ENCODE measurements around the gene NME7.

The NME7 gene

GRCh38 chr1:169102567-169102966 is 265.0 kb downstream of the NME7 start:
- H3K9me3 ChIP-seq (ENCODE audit: control insufficient read depth, insufficient read depth, low read depth, low read length): no peaks in the 10 kb centered on the region
- CTCF ChIA-PET: no interaction called here
- no peaks in the 10 kb centered on the region for H3K36me3 ChIP-seq (ENCODE audit: control insufficient read depth in 2 of 2, insufficient read depth in 1 of 2, low read length in 2 of 2)
- POLR2A ChIA-PET: no interaction called here
- H3K4me3 ChIP-seq (ENCODE audit: low read depth, low read length): no peak overlapping the region
- H3K4me1 ChIP-seq (ENCODE audit: control insufficient read depth, insufficient read depth, low read length): peaks cover 14% of the 10 kb centered on the region
- no peak overlapping the region for H3K27ac ChIP-seq (ENCODE audit: extremely low read depth, low read depth, low read length)
- TF ChIP-seq CTCF (tag by site-specific recombination; IDR thresholded peaks at IDR 0.05) (no peak), GLIS1 (tag by site-specific recombination; IDR thresholded peaks at IDR 0.05) (peak; percentile 49), OVOL3 (tag by site-specific recombination; IDR thresholded peaks at IDR 0.05) (no peak), HOXD13 (CRISPR knock-in tag; IDR thresholded peaks at IDR 0.05; ENCODE audit: borderline replicate concordance) (no peak), ZNF830 (tag by site-specific recombination; IDR thresholded peaks at IDR 0.05; ENCODE audit: low read depth) (no peak), ZBTB8A (tag by site-specific recombination; IDR thresholded peaks at IDR 0.05) (peak; percentile 64), MZF1 (tag by site-specific recombination; IDR thresholded peaks at IDR 0.05; ENCODE audit: borderline replicate concordance) (no peak), ZFP41 (tag by site-specific recombination; IDR thresholded peaks at IDR 0.05; ENCODE audit: borderline replicate concordance) (no peak), ZNF335 (tag by site-specific recombination; conservative IDR thresholded peaks at IDR 0.05) (no peak; the same call in 1 of the 2 replicates), ZNF391 (tag by site-specific recombination; IDR thresholded peaks at IDR 0.05; ENCODE audit: borderline replicate concordance, low read depth) (no peak), SP7 (tag by site-specific recombination; IDR thresholded peaks at IDR 0.05) (peak; percentile 73), SCRT2 (tag by site-specific recombination; IDR thresholded peaks at IDR 0.05) (peak; percentile 36; the same call in 1 of the 2 replicates), ZNF248 (tag by site-specific recombination; IDR thresholded peaks at IDR 0.05) (no peak), BCL11A (tag by site-specific recombination; IDR thresholded peaks at IDR 0.05; ENCODE audit: low read depth) (no peak), ZBTB26 (tag by site-specific recombination; optimal IDR thresholded peaks at IDR 0.05) (no peak), ZSCAN30 (tag by site-specific recombination; IDR thresholded peaks at IDR 0.05) (no peak), ZIC2 (tag by site-specific recombination; IDR thresholded peaks at IDR 0.05) (peak; percentile 47), ZNF513 (tag by site-specific recombination; IDR thresholded peaks at IDR 0.05) (no peak), FEZF1 (tag by site-specific recombination; IDR thresholded peaks at IDR 0.05) (no peak), ZNF510 (tag by site-specific recombination; IDR thresholded peaks at IDR 0.05; ENCODE audit: insufficient replicate concordance) (no peak), PRDM4 (tag by site-specific recombination; IDR thresholded peaks at IDR 0.05) (no peak), ZNF548 (tag by site-specific recombination; IDR thresholded peaks at IDR 0.05) (no peak), ZNF670 (tag by site-specific recombination; IDR thresholded peaks at IDR 0.05; ENCODE audit: low read depth) (no peak), TCF7L2 (IDR thresholded peaks at IDR 0.05; ENCODE audit: borderline replicate concordance, low read depth, low read length) (no peak), ZNF37A (tag by site-specific recombination; IDR thresholded peaks at IDR 0.05) (no peak), ZBTB20 (tag by site-specific recombination; IDR thresholded peaks at IDR 0.05) (peak; percentile 38; the same call in 1 of the 2 replicates)
- TF ChIP-seq, protein P1, sequence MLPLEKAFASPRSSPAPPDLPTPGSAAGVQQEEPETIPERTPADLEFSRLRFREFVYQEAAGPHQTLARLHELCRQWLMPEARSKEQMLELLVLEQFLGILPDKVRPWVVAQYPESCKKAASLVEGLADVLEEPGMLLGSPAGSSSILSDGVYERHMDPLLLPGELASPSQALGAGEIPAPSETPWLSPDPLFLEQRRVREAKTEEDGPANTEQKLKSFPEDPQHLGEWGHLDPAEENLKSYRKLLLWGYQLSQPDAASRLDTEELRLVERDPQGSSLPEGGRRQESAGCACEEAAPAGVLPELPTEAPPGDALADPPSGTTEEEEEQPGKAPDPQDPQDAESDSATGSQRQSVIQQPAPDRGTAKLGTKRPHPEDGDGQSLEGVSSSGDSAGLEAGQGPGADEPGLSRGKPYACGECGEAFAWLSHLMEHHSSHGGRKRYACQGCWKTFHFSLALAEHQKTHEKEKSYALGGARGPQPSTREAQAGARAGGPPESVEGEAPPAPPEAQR (tag by site-specific recombination; IDR thresholded peaks at IDR 0.05): no peak
- TF ChIP-seq, protein P2, sequence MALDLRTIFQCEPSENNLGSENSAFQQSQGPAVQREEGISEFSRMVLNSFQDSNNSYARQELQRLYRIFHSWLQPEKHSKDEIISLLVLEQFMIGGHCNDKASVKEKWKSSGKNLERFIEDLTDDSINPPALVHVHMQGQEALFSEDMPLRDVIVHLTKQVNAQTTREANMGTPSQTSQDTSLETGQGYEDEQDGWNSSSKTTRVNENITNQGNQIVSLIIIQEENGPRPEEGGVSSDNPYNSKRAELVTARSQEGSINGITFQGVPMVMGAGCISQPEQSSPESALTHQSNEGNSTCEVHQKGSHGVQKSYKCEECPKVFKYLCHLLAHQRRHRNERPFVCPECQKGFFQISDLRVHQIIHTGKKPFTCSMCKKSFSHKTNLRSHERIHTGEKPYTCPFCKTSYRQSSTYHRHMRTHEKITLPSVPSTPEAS (tag by site-specific recombination; IDR thresholded peaks at IDR 0.05): no peak
- TF ChIP-seq, protein P3, sequence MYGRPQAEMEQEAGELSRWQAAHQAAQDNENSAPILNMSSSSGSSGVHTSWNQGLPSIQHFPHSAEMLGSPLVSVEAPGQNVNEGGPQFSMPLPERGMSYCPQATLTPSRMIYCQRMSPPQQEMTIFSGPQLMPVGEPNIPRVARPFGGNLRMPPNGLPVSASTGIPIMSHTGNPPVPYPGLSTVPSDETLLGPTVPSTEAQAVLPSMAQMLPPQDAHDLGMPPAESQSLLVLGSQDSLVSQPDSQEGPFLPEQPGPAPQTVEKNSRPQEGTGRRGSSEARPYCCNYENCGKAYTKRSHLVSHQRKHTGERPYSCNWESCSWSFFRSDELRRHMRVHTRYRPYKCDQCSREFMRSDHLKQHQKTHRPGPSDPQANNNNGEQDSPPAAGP (tag by site-specific recombination; IDR thresholded peaks at IDR 0.05): peak; percentile 60; the same call in 1 of the 2 replicates

Measured in HEK293 (cell line).